Subcutaneous abdominal adipose tissue (tissue), 5 donors: ENCODE results near the gene LDLRAD3.

ENCODE experiments used
- H3K27ac ChIP-seq: one replicate; pipeline ENCODE4 v1.7.0; 2013; ENCODE audit warnings: low read depth, mild to moderate bottlenecking, inconsistent platforms, low read length, moderate library complexity
- H3K27me3 ChIP-seq, 5 donors: one replicate each; pipeline ENCODE4 v1.7.0; 2013; ENCODE audit warnings: low read length in 5 of 5, inconsistent platforms in 1 of 5; ENCODE audit not compliant: control insufficient read depth in 5 of 5, insufficient read depth in 4 of 5
- H3K36me3 ChIP-seq, 5 donors: one replicate each; pipeline ENCODE4 v1.7.0; 2013; ENCODE audit warnings: low read length in 5 of 5; ENCODE audit not compliant: control insufficient read depth in 5 of 5, insufficient read depth in 5 of 5
- H3K4me1 ChIP-seq, 5 donors: one replicate each; pipeline ENCODE4 v1.7.0; 2013; ENCODE audit warnings: low read length in 5 of 5, mild to moderate bottlenecking in 3 of 5, moderate library complexity in 1 of 5; ENCODE audit not compliant: control insufficient read depth in 5 of 5, insufficient read depth in 5 of 5
- H3K4me3 ChIP-seq, 5 donors: one replicate each; pipeline ENCODE4 v1.7.0; 2013; ENCODE audit warnings: low read length in 5 of 5, low read depth in 1 of 5
- H3K9ac ChIP-seq, 5 donors: one replicate each; pipeline ENCODE4 v1.7.0; 2013; ENCODE audit warnings: low read length in 5 of 5, mild to moderate bottlenecking in 4 of 5, moderate library complexity in 3 of 5
- H3K9me3 ChIP-seq, 5 donors: one replicate each; pipeline ENCODE4 v1.7.0; 2013; ENCODE audit warnings: low read length in 5 of 5; ENCODE audit not compliant: control insufficient read depth in 5 of 5
- donor health status: healthy.
- donor health status: healthy.
- donor health status: healthy.
- donor health status: healthy.
- donor health status: healthy.

LDLRAD3 gene

DNA sequence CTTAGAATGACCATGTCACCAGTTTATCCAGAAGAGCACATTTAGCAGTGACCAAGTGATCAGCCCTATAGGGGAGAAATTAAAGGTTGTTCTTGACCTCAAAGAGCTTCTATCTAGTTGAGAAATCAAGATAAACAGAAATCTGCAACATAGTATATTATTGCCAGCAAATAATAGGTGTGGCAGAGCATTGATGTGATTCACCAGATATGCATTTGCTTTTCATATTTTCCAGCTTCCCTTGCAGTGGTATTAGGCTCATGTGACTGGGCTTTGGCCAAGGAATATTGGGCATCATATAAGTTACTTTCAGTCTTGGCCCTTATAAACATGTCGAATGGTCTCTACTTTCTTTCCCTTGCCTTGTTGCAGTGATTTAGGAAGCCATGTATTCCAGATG, 310.9 kb downstream of the LDLRAD3 start:
- Histone ChIP-seq H3K27ac (no peak overlapping the region), H3K4me1 (peaks cover 0 to 25% (median 4%) of the 10 kb centered on the region in 5 donors), H3K36me3 (no peaks in the 10 kb centered on the region), H3K27me3 (no peaks in the 10 kb centered on the region), H3K4me3 (no peak overlapping the region), H3K9ac (no peak overlapping the region), H3K9me3 (peaks cover 0 to 11% (median 0%) of the 10 kb centered on the region in 5 donors)

DNA sequence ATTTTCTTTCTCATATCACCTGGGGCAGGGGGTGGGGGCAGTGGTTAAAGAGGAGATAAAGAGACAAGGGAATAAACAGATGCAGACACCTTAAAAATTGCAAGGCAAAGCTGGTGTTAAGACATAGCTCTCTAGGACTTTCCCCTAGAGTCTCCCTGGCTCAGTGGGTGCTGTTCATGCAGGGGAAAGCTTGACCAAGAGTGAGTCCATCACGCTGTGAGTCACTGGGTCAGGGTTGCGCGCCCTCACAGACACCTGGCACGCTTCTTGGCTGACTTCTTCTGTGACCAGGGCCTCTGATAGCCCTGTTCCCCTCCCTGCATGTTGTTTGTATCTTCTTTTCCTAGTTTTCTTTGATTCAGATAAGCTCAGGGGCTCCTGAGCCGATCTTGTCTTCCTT, 313.5 kb downstream of the LDLRAD3 start:
- no peaks in the 10 kb centered on the region for H3K36me3 ChIP-seq
- peaks cover 0 to 6% (median 0%) of the 10 kb centered on the region in 5 donors for H3K9me3 ChIP-seq
- H3K4me3 ChIP-seq: no peak overlapping the region
- no peak overlapping the region for H3K9ac ChIP-seq
- H3K4me1 ChIP-seq: peaks cover 0 to 10% (median 0%) of the 10 kb centered on the region in 5 donors
- H3K27ac ChIP-seq: no peak overlapping the region
- H3K27me3 ChIP-seq: peaks cover 0 to 3% (median 0%) of the 10 kb centered on the region in 5 donors

DNA sequence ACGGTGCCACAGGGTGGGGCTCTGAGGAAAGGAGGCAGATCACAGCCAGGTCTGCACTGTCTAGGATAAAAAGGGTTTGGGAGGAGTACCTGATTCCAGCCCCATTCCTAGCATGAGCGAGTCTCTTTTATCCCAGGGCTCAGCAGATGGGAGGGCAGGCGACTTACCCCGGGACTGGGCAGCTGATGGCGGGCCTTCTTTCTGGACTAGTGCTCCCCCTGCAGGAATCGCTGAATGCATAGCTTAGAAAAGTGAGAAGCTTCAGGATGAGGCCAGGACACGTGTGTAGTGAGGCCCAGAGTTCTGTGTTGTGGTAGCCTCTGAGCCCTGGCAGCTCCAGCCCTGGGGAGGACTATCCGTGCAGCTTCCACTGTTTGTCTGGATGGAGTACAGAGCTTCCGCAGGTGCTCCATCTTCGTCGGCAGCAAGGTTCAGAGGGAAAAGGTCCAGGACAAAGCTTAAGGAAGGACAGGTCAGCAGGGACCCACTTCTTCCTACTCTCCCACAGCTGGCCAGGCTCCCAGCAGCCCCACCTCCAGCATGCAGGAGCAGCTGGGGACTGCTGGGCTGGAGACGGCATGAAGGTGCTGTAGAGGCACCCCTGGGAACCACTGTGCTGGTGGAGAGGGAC, 315.0 kb downstream of the LDLRAD3 start:
- Histone ChIP-seq H3K27ac (no peak overlapping the region), H3K4me1 (peaks cover 0 to 10% (median 0%) of the 10 kb centered on the region in 5 donors), H3K27me3 (peaks cover 0 to 3% (median 0%) of the 10 kb centered on the region in 5 donors), H3K9me3 (peaks cover 0 to 6% (median 0%) of the 10 kb centered on the region in 5 donors), H3K9ac (no peak overlapping the region), H3K36me3 (no peaks in the 10 kb centered on the region), H3K4me3 (no peak overlapping the region)

DNA sequence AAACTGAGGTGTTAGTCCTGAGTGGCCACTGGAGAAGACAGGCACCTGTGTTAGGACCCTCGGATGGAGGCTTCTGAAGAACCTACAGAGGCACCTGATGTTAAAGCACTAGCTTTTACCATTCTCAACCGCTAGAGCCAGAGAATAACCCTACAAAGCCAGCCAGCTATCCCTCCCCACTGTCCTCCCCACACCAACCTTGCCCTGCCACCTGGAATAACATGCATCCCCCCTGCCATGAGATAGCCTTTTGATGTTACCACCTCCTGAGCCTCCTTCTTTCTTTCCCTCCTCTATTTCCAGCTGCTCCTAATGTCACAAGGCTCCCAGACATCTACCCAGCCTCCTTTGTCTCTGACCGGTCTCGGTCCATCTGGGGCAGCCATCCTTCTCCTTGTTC, 317.2 kb downstream of the LDLRAD3 start:
- H3K4me3 ChIP-seq: no peak overlapping the region
- no peak overlapping the region for H3K27ac ChIP-seq
- H3K36me3 ChIP-seq: no peaks in the 10 kb centered on the region
- H3K9me3 ChIP-seq: peaks cover 0 to 4% (median 0%) of the 10 kb centered on the region in 5 donors
- H3K9ac ChIP-seq: no peak overlapping the region
- peaks cover 0 to 10% (median 0%) of the 10 kb centered on the region in 5 donors for H3K4me1 ChIP-seq
- H3K27me3 ChIP-seq: peaks cover 0 to 3% (median 0%) of the 10 kb centered on the region in 5 donors

DNA sequence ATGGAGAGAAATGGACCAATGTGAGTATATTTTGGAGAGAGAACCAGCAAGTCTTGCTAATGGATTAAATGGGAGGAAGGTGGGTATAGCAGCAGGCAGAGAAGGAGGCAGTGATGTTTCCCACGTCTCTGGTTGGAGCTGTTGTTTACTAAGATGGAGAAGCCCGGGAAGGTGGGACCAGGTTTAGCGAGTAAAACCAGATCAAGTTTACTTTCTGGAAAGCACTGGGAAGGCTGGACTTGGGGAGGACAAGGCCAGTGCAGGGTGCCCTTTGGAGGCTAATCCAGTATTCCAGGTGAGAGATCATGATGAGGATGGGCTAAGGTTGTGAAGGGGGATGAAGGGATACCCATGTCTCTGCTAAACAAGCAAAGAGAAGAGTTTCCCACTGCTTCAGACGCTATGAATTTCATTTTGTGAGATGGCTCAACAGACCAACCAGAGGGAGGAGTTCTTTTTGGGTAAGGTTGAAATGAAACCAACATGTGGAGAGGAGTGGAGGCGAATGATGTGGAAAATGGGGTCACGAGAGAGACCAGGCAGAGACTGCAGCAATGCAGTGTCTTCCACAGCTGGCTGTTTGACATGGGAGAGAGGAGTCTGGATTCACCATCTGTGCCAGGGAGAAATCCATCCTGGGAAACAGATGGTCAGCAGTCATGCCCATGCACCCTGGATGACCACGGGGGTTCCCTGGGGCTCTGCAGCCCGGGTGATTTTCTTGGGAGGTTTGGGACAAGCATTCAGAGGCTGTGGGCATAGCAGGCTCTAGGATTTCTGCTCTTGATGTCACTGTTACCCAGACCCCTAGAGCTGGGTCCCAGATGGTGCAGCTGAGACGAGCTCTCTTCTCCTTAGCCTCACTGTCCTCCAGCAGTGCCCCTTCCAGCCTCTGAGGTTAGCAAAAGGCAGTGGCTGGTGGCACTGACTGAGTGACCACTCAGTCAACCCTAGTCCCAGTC, 320.4 kb downstream of the LDLRAD3 start:
- Histone ChIP-seq H3K9ac (no peak overlapping the region), H3K4me1 (no peaks in the 10 kb centered on the region), H3K36me3 (no peaks in the 10 kb centered on the region), H3K27ac (no peak overlapping the region), H3K4me3 (no peak overlapping the region), H3K27me3 (peaks cover 0 to 3% (median 0%) of the 10 kb centered on the region in 5 donors), H3K9me3 (no peaks in the 10 kb centered on the region)

DNA sequence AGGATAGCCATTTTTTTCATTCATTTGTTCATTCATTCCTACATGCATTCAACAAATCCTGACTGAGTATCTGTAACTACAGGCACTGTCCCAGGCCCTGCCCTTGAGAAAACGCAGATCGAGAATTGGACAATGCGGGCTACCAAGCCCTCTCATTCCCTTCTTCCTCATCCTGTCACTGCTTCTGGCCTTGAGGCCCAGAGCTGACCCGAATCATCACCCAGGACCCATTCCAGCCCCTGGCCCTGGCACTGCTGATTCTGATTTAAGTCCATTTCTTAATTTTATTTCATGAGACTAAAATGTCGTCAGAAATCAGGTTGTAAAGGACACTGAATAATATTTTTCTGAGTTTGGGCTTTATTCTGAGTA, 321.1 kb downstream of the LDLRAD3 start:
- Histone ChIP-seq H3K27me3 (peaks cover 0 to 3% (median 0%) of the 10 kb centered on the region in 5 donors), H3K4me1 (no peaks in the 10 kb centered on the region), H3K9me3 (no peaks in the 10 kb centered on the region), H3K27ac (no peak overlapping the region), H3K9ac (peak overlapping the region in 1 of 5 donors; percentile 10), H3K36me3 (peaks cover 0 to 6% (median 3%) of the 10 kb centered on the region in 5 donors), H3K4me3 (no peak overlapping the region)

DNA sequence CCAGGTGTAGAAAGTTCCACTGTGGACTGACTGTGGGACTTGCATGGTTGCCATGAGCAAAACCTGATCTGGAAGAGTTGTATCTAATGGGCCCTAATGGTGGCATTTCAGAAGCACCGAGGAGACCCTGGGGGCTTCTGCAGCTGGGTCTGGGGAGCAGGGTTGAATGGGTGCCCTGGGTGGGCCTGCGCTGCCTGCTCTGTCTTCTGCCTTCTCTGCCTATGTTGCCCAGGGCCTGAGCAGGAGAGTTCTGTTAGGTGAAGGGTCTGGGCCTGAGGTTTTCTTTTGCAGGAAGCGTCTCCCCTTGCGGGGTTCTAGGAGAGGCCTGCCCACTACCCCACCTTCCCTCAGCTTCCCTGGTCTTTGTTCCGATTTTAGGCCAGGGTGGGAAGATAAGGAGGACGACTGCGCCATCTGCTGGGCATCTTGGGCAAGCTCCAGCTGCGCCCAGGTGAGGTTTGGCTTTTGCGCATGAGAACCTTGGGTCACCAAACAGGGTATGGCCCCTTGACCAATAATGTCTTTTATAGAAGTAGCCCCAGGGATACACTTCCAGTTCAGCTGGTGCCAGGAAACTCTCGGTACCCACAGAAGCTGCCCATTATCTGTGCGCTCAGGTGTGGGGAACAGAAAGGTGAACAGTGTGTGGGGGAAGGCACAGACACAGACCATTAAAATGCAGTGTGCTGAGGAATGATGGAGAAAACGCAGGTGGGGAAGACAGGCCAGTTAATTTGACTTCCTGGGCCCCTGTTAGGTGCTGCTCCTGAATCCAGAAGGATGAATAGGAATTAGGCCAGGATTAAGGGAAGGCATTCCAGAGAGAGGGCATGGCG, 322.1 kb downstream of the LDLRAD3 start:
- Histone ChIP-seq H3K27me3 (peaks cover 0 to 3% (median 0%) of the 10 kb centered on the region in 5 donors), H3K4me1 (no peaks in the 10 kb centered on the region), H3K27ac (no peak overlapping the region), H3K4me3 (no peak overlapping the region), H3K9me3 (no peaks in the 10 kb centered on the region), H3K9ac (no peak overlapping the region), H3K36me3 (peaks cover 0 to 14% (median 10%) of the 10 kb centered on the region in 5 donors)

DNA sequence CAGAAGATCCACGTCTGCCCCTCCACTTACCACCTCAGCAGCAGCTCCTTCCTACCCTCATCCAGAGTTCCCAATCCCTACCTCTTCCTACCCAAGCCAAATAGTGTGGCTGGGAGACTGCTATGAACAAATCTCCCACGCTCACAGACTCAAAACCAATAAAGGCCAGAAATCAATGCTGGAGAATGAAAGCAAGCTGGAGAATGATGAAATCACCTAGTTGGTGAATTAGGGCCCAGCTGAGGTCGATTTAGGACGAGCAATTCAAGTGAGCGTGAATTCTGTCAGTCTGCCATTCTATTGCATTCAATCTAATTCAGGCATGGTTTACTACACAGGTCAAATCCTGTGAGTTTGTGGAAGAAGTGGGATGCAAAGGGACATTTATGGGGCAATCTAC, 322.9 kb downstream of the LDLRAD3 start:
- Histone ChIP-seq H3K4me1 (no peaks in the 10 kb centered on the region), H3K36me3 (peaks cover 0 to 21% (median 17%) of the 10 kb centered on the region in 5 donors), H3K27me3 (no peaks in the 10 kb centered on the region), H3K9ac (no peak overlapping the region), H3K27ac (no peak overlapping the region), H3K9me3 (no peaks in the 10 kb centered on the region), H3K4me3 (no peak overlapping the region)

DNA sequence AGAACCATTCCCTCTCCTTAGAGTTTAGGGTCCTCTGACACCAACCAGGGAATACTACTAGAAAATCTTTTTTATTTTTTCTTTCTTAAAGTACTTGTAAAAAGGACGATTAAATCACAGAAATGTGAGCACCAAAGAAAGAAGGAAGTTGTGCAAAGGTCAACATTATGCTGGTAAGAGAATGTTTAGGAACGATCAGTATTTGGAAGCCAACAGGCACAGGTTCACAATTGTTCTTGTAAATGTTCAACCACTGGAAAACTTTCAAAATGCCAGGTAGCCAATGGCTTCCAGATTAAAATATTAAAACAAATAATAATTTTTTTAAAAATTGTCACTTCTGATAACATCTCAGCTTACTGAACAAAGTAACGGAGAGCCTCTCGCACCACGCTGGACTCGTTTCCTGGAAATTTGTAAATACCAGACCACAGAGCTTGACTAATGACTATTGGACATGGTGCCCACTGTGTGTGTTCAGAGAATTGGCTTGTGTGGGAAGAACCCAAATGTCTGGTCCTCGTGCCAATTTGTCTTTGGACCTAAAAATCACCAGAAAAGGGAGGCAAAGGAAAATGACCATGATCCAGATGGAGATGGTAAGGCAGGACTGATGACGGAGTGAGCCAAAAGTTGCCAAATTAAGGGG, 324.6 kb downstream of the LDLRAD3 start:
- Histone ChIP-seq H3K9me3 (peaks cover 0 to 7% (median 0%) of the 10 kb centered on the region in 5 donors), H3K4me3 (no peak overlapping the region), H3K36me3 (peaks cover 8 to 38% (median 34%) of the 10 kb centered on the region in 5 donors), H3K9ac (no peak overlapping the region), H3K27me3 (no peaks in the 10 kb centered on the region), H3K4me1 (no peaks in the 10 kb centered on the region), H3K27ac (no peak overlapping the region)
